CD4-positive, alpha-beta T cell treated with Interferon gamma for 1 hour (primary cell): Measurements from ENCODE around the gene DPP4.
"Not testable (repeated sequence)": the region's sequence is repeated elsewhere in the genome, so short reads cannot be mapped to it uniquely, and the experiment has no call there.

Experiments
- DNase-seq: peaks from one replicate; pipeline ENCODE4 v3.0.0-alpha.2; 2020

The DPP4 gene

GRCh38 chr2:161983866-161984265 lies 90.1 kb downstream of the DPP4 start:
- DNase-seq = no peak

- DNase-seq = no peak
Measured at GRCh38 chr2:161983331-161983651, 90.7 kb downstream of the DPP4 start.

- DNase-seq = no peak
Measured at GRCh38 chr2:161982548-161983330, 91.3 kb downstream of the DPP4 start.

- DNase-seq = no peak
Measured at GRCh38 chr2:161981679-161982250, 92.2 kb downstream of the DPP4 start.

- DNase-seq = no peak
Measured at GRCh38 chr2:161980976-161981375, 93.0 kb downstream of the DPP4 start.

GRCh38 chr2:161979490-161979889 lies 94.5 kb downstream of the DPP4 start:
- no peak for DNase-seq

GRCh38 chr2:161977926-161978325 lies 96.1 kb downstream of the DPP4 start:
- not testable (repeated sequence) for DNase-seq

- DNase-seq = no peak
Measured at GRCh38 chr2:161976917-161977316, 97.1 kb downstream of the DPP4 start.

GRCh38 chr2:161976295-161976694 lies 97.7 kb downstream of the DPP4 start:
- no peak for DNase-seq

GRCh38 chr2:161975813-161976160 lies 98.2 kb downstream of the DPP4 start:
- DNase-seq = no peak

GRCh38 chr2:161975062-161975812 lies 98.8 kb downstream of the DPP4 start:
- DNase-seq = no peak

GRCh38 chr2:161974461-161974860 lies 99.6 kb downstream of the DPP4 start:
- no peak for DNase-seq

GRCh38 chr2:161972866-161973265 lies 101.1 kb downstream of the DPP4 start:
- DNase-seq = no peak

GRCh38 chr2:161972232-161972631 lies 101.8 kb downstream of the DPP4 start:
- DNase-seq = no peak

- DNase-seq = no peak
Measured at GRCh38 chr2:161971551-161971950, 102.5 kb downstream of the DPP4 start.

- no peak for DNase-seq
Measured at GRCh38 chr2:161969159-161969558, 104.9 kb downstream of the DPP4 start.

- no peak for DNase-seq
Measured at GRCh38 chr2:161965994-161966393, 108.0 kb downstream of the DPP4 start.

GRCh38 chr2:161964160-161964559 lies 109.9 kb downstream of the DPP4 start:
- DNase-seq = no peak

GRCh38 chr2:161962160-161962559 lies 111.9 kb downstream of the DPP4 start:
- DNase-seq = no peak

- DNase-seq = no peak
Measured at GRCh38 chr2:161961061-161961460, 113.0 kb downstream of the DPP4 start.

GRCh38 chr2:161956738-161957137 lies 117.3 kb downstream of the DPP4 start:
- no peak for DNase-seq

GRCh38 chr2:161955211-161955610 lies 118.8 kb downstream of the DPP4 start:
- DNase-seq = no peak

- no peak for DNase-seq
Measured at GRCh38 chr2:161954103-161954502, 119.9 kb downstream of the DPP4 start.

GRCh38 chr2:161953367-161953766 lies 120.6 kb downstream of the DPP4 start:
- not testable (repeated sequence) for DNase-seq
